Nucleus accumbens (tissue), 56 donors: ENCODE measurements around the gene STARD9.
"Not testable (repeated sequence)": the region's sequence is repeated elsewhere in the genome, so short reads cannot be mapped to it uniquely, and the experiment has no call there.

Experiments
- DNase-seq, 56 donors: peaks; one replicate each; lab custom pipeline; 2025; lab: John Stamatoyannopoulos, UW

STARD9 gene

GRCh38 chr15:42584031-42584765 lies 8.8 kb downstream of the STARD9 start:
- peak in 27 of 56 donors; percentile 4 to 69 (median 21) for DNase-seq

- DNase-seq = no peak
These were observed 15.3 kb downstream of the STARD9 start for GRCh38 chr15:42590619-42591237.

GRCh38 chr15:42591238-42591934 lies 16.0 kb downstream of the STARD9 start:
- DNase-seq = no peak

- DNase-seq = no peak
These were observed 17.3 kb downstream of the STARD9 start for GRCh38 chr15:42592716-42593115.

GRCh38 chr15:42593143-42593542 lies 17.7 kb downstream of the STARD9 start:
- DNase-seq = no peak

GRCh38 chr15:42594095-42594494 lies 18.7 kb downstream of the STARD9 start:
- no peak for DNase-seq

GRCh38 chr15:42595626-42596240 lies 20.3 kb downstream of the STARD9 start:
- DNase-seq = peak in 3 of 56 donors; percentile 6 to 20 (median 6)

- not testable (repeated sequence) for DNase-seq
These were observed 25.9 kb downstream of the STARD9 start for GRCh38 chr15:42601316-42601715.

- DNase-seq = no peak
These were observed 27.1 kb downstream of the STARD9 start for GRCh38 chr15:42602501-42602900.

GRCh38 chr15:42603978-42604377 lies 28.6 kb downstream of the STARD9 start:
- DNase-seq = no peak

- DNase-seq = no peak
These were observed 29.7 kb downstream of the STARD9 start for GRCh38 chr15:42604894-42605744.

- no peak for DNase-seq
These were observed 30.4 kb downstream of the STARD9 start for GRCh38 chr15:42605796-42606195.

GRCh38 chr15:42608110-42608531 lies 32.7 kb downstream of the STARD9 start:
- no peak for DNase-seq

- DNase-seq = no peak
These were observed 33.5 kb downstream of the STARD9 start for GRCh38 chr15:42608752-42609488.

- no peak for DNase-seq
These were observed 36.1 kb downstream of the STARD9 start for GRCh38 chr15:42611532-42611931.

GRCh38 chr15:42612367-42612912 lies 37.0 kb downstream of the STARD9 start:
- DNase-seq = no peak

GRCh38 chr15:42616107-42616506 lies 40.7 kb downstream of the STARD9 start:
- DNase-seq = no peak

- DNase-seq = no peak
These were observed 44.4 kb downstream of the STARD9 start for GRCh38 chr15:42619656-42620371.
